Stimulated activated CD4-positive, alpha-beta T cell treated with anti-CD3 and anti-CD28 coated beads, TNF-alpha, amount 100 ng/mL, for 48 hours (primary cell): ENCODE measurements around the gene ZG16.
"Not testable (repeated sequence)": the region's sequence is repeated elsewhere in the genome, so short reads cannot be mapped to it uniquely, and the experiment has no call there.

ENCODE experiments used
- DNase-seq, 3 donors: peaks; one replicate each; pipeline ENCODE4 v3.0.0-alpha.2; 2020; ENCODE audit warnings: low read depth in 3 of 3

Gene ZG16

GRCh38 chr16:29777576-29778350, at the start of gene ZG16:
ZG16 (plus strand) TSS chr16:29778256; CDS start chr16:29779267, 1,011 bp downstream.
- DNase-seq, result no peak

GRCh38 chr16:29729116-29729521, 48.9 kb upstream of the ZG16 start:
- DNase-seq, result no peak

GRCh38 chr16:29730649-29731048, 47.4 kb upstream of the ZG16 start:
- DNase-seq, result no peak

- DNase-seq, result peak; percentile 70 to 83 (median 79)
These were observed 46.1 kb upstream of the ZG16 start for GRCh38 chr16:29731768-29732601.

DNA sequence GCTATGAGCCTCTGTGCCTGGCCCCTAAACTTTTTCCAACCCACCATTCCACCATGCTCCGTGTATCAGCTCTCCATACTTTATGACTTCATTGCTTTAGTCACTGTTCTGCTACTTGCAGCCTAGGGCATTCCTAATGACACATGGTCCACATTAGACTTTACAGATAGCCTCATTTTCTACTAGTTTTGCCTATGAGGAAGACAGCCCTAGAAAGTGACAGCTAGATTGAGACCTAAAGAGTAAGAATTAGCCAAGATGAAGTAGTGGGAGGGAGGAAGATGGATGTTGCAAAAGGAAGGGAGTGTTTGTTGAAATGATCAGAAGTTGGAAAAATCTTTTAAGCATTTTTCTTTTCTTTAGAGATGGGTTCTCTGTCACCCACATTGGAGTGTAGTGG, 43.3 kb upstream of the ZG16 start:
- no peak for DNase-seq

- no peak for DNase-seq
These were observed 41.9 kb upstream of the ZG16 start for GRCh38 chr16:29736112-29736511.

GRCh38 chr16:29736764-29737163, 41.3 kb upstream of the ZG16 start:
- no peak for DNase-seq

GRCh38 chr16:29737713-29738112, 40.3 kb upstream of the ZG16 start:
- no peak for DNase-seq

- DNase-seq, result peak in 1 of 3 donors; percentile 16
These were observed 39.5 kb upstream of the ZG16 start for GRCh38 chr16:29738514-29738913.

DNA sequence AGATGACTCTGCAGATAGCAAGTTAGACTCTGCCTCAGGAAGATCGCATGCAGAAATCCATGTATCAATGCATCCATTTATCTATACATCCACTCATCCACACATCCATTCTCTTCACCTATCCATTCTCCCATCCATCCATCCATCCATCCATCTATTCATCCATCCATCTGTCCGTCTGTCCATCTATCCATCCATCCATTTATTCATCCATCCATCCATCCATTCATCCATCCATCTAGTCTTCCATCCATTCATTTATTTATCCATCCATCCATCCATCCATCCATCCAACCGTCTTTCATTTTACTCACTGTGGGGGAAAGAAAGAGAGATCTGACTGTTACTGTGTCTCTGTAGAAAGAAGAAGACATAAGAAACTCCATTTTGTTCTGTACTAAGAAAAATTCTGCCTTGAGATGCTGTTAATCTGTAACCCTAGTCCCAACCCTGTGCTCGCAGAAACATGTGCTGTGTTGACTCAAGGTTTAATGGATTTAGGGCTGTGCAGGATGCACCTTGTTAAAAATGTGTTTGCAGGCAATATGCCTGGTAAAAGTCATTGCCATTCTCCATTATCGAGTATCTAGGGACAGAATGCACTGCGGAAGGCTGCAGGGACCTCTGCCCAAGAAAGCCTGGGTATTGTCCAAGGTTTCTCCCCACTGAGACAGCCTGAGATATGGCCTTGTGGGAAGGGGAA, 38.0 kb upstream of the ZG16 start:
- not testable (repeated sequence) for DNase-seq

- DNase-seq, result not testable (repeated sequence)
These were observed 37.4 kb upstream of the ZG16 start for GRCh38 chr16:29740630-29741015.

- no peak for DNase-seq
These were observed 35.3 kb upstream of the ZG16 start for GRCh38 chr16:29742683-29743275.

GRCh38 chr16:29743475-29743826, 34.6 kb upstream of the ZG16 start:
- DNase-seq, result no peak

GRCh38 chr16:29743827-29744531, 34.1 kb upstream of the ZG16 start:
- DNase-seq, result no peak

DNA sequence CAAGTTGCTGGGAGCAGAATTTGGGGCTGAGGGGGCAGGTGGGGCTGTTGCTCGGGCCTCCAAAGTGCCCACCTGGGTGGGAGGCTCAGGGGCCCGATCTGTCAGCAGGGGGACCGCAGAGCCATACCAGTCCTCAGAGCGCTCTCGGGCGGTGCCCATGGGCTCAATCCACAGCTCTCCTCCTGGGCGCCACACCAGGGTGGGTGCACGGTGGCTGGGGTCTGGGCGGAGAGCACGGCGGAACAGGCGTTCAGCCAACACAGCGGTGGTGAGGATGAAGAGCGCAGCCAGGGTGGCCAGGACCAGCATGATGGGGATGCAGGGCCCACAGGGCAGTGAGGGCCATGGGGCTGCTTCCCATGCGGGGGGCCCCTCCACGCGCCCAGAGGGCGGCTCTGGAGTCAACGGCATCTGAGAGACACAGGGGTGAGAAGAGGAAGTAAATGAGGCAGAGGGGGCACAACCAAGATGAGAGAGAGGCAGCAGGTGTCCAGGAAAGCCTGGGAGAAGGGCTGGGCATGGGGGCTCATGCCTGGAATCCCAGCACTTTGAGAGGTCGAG, 33.4 kb upstream of the ZG16 start:
- DNase-seq, result no peak

DNA sequence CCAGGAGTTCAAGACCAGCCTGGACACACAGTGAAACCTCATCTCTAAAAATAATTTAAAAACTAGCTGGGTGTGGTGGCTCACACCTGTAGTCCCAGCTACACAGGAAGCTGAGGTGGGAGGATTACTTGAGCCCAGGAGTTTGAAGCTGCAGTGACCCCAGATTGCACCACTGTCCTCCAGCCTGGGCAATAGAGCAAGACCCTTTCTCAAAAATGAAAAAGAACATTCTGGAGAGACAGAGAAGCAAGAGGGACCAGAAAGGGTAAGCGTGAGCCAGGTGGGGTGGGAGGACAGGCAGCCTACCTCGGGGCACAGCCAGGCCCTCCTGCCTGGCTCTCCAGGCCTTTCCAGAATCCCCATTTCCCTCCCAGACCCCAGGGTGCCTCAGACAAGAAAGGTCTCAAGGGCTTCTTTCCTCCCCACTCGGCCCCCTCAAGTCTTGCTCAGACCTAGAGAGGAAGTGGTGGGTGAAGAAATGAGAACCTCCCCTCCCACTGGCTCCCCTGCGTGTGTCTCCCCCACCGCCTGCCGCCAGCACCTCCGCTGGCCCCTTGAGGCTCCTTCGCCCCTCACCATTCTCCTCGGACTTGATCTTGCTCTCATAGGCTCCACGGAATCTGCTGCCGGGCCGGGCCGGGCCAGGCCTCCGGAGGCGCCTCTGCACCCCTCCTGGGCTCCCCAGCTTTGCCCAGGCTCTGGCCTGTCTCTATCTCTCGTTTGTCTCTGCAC, 32.8 kb upstream of the ZG16 start:
- DNase-seq, result peak in 1 of 3 donors; percentile 8

- DNase-seq, result peak; percentile 69 to 79 (median 74)
These were observed 32.2 kb upstream of the ZG16 start, which contains the start of gene C16orf54 for GRCh38 chr16:29745853-29746345. C16orf54 (minus strand) TSS chr16:29745990; CDS start chr16:29744951, 1,039 bp downstream.

GRCh38 chr16:29746518-29746917, 31.5 kb upstream of the ZG16 start:
- DNase-seq, result not testable (repeated sequence)

GRCh38 chr16:29747947-29748759, 29.9 kb upstream of the ZG16 start:
- no peak for DNase-seq
